GM19395 (cell line): ENCODE measurements around the gene MKRN1.
"Not testable (repeated sequence)": the region's sequence is repeated elsewhere in the genome, so short reads cannot be mapped to it uniquely, and the experiment has no call there.

Experiments used
- ATAC-seq: cut with Tn5 transposase; IDR thresholded peaks from one replicate; pipeline ENCODE4 v1.9.1; 2021; ENCODE audit warnings: mild to moderate bottlenecking, moderate library complexity; ENCODE audit not compliant: unreplicated experiment

The MKRN1 gene

GRCh38 chr7:140485500-140486265 is 6.4 kb upstream of the MKRN1 start:
- ATAC-seq, result no peak

- ATAC-seq, result no peak
Observed at GRCh38 chr7:140484951-140485499, 5.7 kb upstream of the MKRN1 start.

GRCh38 chr7:140484479-140484878 is 5.2 kb upstream of the MKRN1 start:
- ATAC-seq, result no peak

GRCh38 chr7:140479739-140480084 is 407 bp upstream of the MKRN1 start:
- ATAC-seq, result no peak

DNA sequence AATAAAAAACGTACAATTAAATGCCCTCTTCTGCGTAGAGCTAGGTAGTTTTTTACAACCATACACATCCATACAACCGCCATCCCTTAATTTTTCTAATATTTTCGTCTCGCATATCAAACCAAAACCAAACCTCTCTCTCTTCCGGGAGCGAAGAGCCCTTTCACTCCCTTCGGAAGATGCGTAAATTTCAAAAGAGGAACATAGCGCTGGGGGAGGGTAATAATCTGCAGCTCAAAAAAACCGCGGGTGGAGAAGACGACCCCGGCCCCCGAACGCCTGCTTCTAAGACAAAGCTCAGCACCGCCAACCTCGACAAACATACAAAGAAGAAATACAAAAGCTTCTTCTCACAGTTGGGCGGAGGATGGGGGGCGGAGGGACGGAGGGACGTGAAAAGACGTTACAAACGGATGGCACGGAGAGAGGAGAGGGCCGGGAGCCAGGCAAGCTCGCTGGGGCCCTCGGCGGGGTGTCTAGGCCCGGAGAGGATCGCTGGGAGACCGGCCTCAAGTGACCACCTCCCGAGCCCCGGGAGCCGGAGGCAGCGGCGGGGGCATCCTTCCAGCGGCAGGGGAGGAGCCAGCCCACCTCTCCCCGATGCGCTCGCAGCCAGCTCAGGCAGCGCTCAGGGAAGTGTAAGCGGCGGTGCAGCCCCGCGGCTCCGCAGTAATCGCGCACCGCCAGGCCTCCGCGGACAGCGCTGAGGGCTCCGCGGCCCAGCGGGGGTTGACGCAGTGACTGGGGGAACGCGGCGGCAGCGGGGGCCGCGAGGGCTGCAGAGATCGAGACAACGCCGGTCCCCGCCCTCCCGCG is 851 bp downstream of the MKRN1 start:
- peak; percentile 26 for ATAC-seq

DNA sequence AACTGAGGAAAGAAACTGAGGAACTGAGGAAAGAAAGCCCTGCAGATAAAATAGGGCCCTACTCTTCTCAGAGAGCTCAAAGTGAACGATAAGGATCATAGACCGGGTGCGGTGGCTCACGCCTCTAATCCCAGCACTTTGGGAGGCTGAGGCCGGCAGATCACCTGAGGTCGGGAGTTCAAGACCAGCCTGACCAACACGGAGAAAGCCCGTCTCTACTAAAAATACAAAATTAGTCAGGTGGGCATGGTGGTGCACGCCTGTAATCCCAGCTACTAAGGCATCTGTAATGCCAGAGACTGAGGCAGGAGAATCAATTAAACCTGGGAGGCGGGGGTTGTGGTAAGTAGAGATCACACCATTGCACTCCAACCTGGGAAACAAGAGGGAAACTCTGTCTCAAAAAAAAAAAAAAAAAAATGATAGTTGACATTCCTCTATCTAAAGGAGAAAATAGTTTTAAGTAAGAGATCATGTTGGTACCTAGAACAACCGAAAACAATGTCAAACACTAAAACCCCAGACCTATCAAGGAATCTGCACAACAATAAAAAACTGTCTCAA is 2.5 kb downstream of the MKRN1 start:
- no peak for ATAC-seq

- ATAC-seq, result no peak
Observed at GRCh38 chr7:140475747-140476333, 3.5 kb downstream of the MKRN1 start.

DNA sequence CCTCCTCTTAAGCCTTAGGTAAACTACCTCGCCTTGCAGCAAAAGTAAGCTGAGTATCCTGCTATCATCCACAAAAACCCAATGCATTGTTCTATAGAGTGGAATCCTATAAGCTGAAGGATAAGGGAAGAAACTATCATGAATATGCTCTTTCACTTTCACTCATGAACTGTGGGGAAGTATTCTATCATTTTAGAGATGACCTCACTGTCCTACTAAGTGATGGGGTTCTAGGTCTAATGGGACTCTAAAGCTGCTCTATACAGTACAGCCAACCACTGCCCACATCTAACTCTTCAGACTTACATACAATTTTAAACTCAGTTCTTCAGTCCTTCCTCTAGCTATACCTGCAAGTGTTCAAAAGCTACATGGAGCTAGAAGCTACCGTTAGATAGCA is 16.2 kb downstream of the MKRN1 start:
- ATAC-seq, result no peak

DNA sequence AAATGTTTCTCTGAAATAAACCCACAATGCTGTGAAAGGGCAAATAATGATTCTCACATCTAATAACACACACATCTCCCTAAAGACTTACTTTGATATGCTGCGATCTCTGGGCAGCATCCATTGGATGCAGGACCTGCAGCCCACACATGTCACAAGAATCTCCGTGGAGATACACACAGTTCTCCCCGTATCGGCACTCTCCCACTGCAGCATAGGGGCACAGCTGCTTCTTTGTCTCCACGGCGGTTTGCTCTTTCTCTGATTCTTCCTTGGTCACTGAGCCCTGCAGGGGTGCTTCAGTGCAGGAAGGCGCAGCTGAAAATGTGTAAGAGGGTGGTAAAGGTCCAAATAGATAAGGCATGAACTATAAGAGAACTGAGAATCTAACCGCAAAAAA is 20.4 kb downstream of the MKRN1 start:
- ATAC-seq, result no peak

DNA sequence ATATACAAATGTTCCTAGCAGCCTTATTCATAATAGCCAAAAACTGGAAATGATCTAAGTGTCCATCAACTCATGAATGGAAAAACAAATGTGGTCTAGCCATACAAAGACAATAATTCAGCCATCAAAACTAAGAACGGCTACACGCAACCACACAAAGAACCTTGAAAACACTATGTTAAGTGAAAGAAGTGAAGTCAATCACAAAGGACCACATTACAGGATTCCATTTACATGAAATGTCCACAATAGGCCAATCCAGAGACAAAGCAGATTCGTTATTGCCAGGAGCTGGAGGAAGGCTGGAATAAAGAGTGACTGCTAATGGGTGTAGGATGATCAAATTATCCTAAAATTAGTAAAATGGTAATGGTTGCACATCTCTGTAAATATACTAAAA is 21.1 kb downstream of the MKRN1 start:
- ATAC-seq, result no peak

DNA sequence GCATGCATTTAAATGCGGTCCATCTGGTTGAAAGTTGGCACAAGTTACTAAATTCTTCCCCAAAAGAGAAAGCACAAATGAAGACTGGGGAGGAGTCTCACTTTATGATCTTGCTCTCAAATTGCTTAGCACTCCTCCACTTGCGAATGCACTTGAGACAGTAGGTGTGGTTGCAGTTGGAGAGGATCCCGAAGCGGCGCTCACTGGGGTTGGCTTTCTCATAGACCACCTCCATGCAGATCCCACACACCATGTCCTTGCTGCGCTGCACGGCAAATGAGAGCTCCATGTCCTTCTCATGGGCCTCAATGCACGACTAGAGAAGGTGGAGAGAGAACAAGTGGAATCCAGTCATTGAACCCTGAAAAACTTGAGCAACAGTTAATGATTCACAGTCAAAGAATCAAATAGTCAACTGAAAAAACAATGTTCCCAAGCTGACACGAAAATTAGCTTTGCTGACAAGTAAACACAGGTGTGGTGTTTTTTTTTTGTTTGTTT is 22.7 kb downstream of the MKRN1 start:
- ATAC-seq, result no peak

- ATAC-seq, result no peak
Observed at GRCh38 chr7:140455743-140456142, 23.6 kb downstream of the MKRN1 start.

- ATAC-seq, result no peak
Observed at GRCh38 chr7:140454657-140455015, 24.7 kb downstream of the MKRN1 start.

GRCh38 chr7:140453785-140454656 is 25.3 kb downstream of the MKRN1 start:
- ATAC-seq, result not testable (repeated sequence)

- no peak for ATAC-seq
Observed at GRCh38 chr7:140453273-140453672, 26.0 kb downstream of the MKRN1 start.

DNA sequence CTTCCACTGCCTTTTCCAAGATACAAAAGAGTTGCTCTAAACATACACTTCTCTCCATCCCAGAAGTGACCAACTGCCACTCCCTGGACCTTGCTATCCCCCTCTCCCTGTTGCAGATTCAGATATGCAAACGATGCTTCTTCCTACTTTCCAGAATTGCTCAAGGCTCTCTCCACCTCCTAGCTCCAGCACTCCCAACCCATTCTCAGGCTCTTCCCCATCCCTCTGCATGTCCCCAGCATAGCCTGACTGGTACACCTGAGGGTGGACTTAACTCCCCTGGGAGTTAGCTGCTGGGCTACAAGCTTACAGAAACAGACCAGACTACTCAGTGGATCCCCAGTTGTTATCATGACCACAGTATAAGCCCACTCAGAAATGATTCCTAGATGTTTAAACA is 27.6 kb downstream of the MKRN1 start:
- no peak for ATAC-seq

DNA sequence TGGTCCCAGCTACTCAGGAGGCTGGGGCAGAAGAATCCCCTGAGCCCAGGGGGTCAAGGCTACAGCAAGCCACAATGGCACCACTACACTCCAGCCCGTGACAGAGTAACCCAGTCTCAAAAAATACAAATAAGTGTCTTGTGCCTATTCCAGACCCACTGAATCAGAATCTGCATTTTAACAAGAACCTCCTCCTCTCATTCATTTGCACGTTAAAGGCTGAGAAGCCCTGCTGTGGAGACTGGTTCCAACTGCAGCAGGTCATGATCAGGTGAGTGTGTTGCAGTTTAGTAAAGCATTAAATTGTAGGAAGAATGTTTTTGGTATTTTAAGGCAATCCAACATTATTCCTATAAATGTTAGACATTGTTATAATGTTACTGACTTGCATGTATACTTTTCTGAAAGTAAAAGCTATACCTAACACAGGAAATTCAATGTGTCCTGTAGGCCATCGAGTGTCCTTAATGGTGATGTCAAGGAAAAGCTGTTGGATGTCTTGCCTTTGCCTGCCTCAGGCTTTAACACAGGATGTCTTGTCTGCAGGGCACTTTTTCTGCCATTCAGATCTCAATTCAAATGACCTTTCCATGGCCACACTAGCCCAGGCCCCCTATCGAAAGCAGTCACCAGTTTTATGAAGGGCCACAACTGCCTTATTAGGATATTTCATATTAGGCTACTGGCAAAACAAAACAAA is 30.4 kb downstream of the MKRN1 start:
- ATAC-seq, result no peak

DNA sequence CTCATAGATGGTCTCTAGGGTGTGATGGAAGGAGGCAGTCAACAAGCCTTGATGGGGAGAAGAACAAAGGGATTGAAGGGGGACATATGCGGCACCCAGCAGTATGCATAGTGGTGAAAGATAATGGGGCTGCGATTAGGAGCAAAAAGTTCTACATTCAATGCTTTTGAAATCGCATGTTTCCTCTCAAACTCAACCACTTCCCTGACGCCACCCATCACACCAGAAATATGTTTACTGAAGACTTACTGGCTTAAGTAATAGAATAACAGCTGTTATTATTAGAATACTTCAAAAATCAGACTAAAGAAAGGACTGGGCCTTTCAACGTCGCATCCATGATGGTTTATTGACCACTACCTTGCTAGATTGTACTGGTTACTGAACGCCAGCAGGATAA is 31.5 kb downstream of the MKRN1 start:
- ATAC-seq, result no peak

GRCh38 chr7:140446467-140446866 is 32.8 kb downstream of the MKRN1 start:
- ATAC-seq, result no peak

- no peak for ATAC-seq
Observed at GRCh38 chr7:140441519-140441918, 37.8 kb downstream of the MKRN1 start.
